B cell (primary cell): ENCODE results near the gene COA5.

ENCODE experiments used
- CTCF ChIP-seq: fragments of 200-600 bp; IDR thresholded peaks from one replicate; pipeline ENCODE4 v1.8.0; 2022; ENCODE audit warnings: antibody characterized with exemption, mild to moderate bottlenecking
- EZH2 ChIP-seq: IDR thresholded peaks from 2 replicates; pipeline ENCODE4 v1.6.1; 2012; ENCODE audit warnings: borderline replicate concordance, low read depth, mild to moderate bottlenecking, moderate library complexity, low read length; ENCODE audit not compliant: insufficient read depth, poor library complexity, severe bottlenecking

GRCh38 chr2:98643496-98644100 lies 35.3 kb upstream of the COA5 start:
- no peak for TF ChIP-seq CTCF
- no peak for TF ChIP-seq EZH2
